ENCODE measurements around the gene AQP9. TPM values are rescaled to one million over a fixed set of nuclear protein-coding genes. Genes with fewer than 3 reads are reported as not detected.

AQP9 gene
- total RNA-seq, 4 donors from 2014 or later: 0.50 to 5.1 (median 3.0) TPM; not detected in 1

GRCh38 chr15:58125333-58125732, 12.8 kb upstream of the AQP9 start:
- H3K27me3 ChIP-seq: no peaks in the 10 kb centered on the region
- ATAC-seq: no peak
- H3K9me3 ChIP-seq: peaks cover 0 to 15% (median 0%) of the 10 kb centered on the region in 3 donors
- H3K27ac ChIP-seq: no peak overlapping the region
- H3K4me3 ChIP-seq: no peak overlapping the region
- TF ChIP-seq POLR2A (IDR thresholded peaks at IDR 0.05) (no peak), CTCF (IDR thresholded peaks at IDR 0.05) (no peak), EP300 (IDR thresholded peaks at IDR 0.05) (no peak), POLR2AphosphoS5 (IDR thresholded peaks at IDR 0.05) (no peak)
- no peaks in the 10 kb centered on the region for H3K36me3 ChIP-seq
- no peaks in the 10 kb centered on the region for H3K4me1 ChIP-seq

DNA sequence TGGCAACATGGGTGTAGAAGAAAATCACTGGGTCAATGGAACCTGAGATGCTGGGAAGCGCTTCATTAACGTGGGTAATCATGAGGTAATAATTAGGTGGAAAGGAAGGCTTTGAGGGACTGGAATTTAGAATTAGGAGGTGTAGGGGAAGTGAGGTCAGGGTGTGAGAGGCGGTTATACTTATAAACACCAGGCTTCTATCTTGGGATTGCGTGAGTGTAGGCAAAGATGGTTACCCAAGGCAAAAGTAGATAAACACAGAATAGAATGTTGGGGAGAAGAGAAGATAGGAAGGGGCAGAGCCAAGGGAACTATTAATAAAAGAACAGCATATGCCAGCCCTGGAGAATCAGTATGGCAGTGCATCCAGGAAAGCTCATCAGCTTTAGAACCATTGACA, 3.3 kb upstream of the AQP9 start:
- 78% methylated on average over 4 of the region's 4 CpGs; no CpG with 5 or more reads in 1 of the 2 donors for WGBS, 2 donors (ENCODE audit: low coverage in 1 of 2)
- no peaks in the 10 kb centered on the region for H3K27me3 ChIP-seq
- no peaks in the 10 kb centered on the region for H3K9me3 ChIP-seq
- peaks cover 0 to 2% (median 0%) of the 10 kb centered on the region in 3 donors for H3K4me1 ChIP-seq
- no peak for ATAC-seq
- TF ChIP-seq POLR2A (IDR thresholded peaks at IDR 0.05) (no peak), CTCF (IDR thresholded peaks at IDR 0.05) (no peak), EP300 (IDR thresholded peaks at IDR 0.05) (no peak), POLR2AphosphoS5 (IDR thresholded peaks at IDR 0.05) (no peak)
- H3K4me3 ChIP-seq: no peak overlapping the region
- no peaks in the 10 kb centered on the region for H3K36me3 ChIP-seq
- no peak overlapping the region for H3K27ac ChIP-seq

DNA sequence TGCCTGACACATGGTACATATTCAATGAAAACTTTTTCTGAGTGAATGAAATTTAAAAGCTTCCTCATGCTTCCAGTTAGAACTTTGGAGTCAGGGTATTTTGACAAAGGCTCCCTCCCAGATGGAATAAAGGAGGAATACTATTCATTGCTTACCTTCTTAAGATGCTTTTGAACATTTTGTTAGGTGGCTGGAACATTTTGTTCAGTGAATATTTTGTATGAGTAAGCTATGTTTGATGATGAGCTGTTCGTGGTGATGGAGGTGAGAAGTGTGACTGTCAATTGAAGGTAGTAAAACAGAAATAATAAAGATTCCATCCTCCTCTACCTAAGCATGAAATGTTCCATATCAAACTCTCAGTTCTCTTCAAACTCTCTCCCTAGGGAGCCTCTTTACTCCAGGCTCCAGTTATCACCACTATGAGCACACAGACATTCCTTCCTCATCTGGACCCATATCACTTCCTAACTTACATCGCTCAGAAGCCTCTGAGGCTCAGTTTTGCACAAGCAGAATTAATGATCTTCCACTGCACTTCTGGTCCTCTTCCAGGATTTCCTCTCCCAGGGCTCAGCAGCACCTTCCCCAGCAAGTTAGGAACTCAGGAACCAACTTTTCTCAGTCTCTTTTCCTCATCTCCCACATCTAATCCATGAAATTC, 2.5 kb upstream of the AQP9 start:
- no peak for TF ChIP-seq CTCF (IDR thresholded peaks at IDR 0.05)
- TF ChIP-seq POLR2A (IDR thresholded peaks at IDR 0.05): no peak
- TF ChIP-seq POLR2AphosphoS5 (IDR thresholded peaks at IDR 0.05): no peak
- TF ChIP-seq EP300 (IDR thresholded peaks at IDR 0.05): no peak
- no peak for ATAC-seq

GRCh38 chr15:58136731-58137130, 1.4 kb upstream of the AQP9 start:
- TF ChIP-seq POLR2A (IDR thresholded peaks at IDR 0.05) (no peak), EP300 (IDR thresholded peaks at IDR 0.05) (no peak), CTCF (IDR thresholded peaks at IDR 0.05) (no peak), POLR2AphosphoS5 (IDR thresholded peaks at IDR 0.05) (no peak)
- Histone ChIP-seq H3K27ac (no peak overlapping the region), H3K4me1 (peaks cover 0 to 2% (median 0%) of the 10 kb centered on the region in 3 donors), H3K9me3 (no peaks in the 10 kb centered on the region), H3K27me3 (no peaks in the 10 kb centered on the region), H3K4me3 (no peak overlapping the region), H3K36me3 (no peaks in the 10 kb centered on the region)
- no peak for ATAC-seq
- WGBS, 2 donors (ENCODE audit: low coverage in 1 of 2): 71 to 100% methylated on average over 1 of the region's 1 CpG

More for the DNA sequence above, 2.5 kb upstream of the AQP9 start:
- Histone ChIP-seq H3K4me3 (no peak overlapping the region), H3K4me1 (peaks cover 0 to 2% (median 0%) of the 10 kb centered on the region in 3 donors), H3K27me3 (no peaks in the 10 kb centered on the region), H3K27ac (no peak overlapping the region), H3K9me3 (no peaks in the 10 kb centered on the region), H3K36me3 (no peaks in the 10 kb centered on the region)
- 45 to 73% methylated on average over 2 of the region's 2 CpGs for WGBS, 2 donors (ENCODE audit: low coverage in 1 of 2)

GRCh38 chr15:58137686-58138085, 495 bp upstream of the AQP9 start:
- peaks cover 0 to 2% (median 0%) of the 10 kb centered on the region in 3 donors for H3K4me1 ChIP-seq
- WGBS, 2 donors (ENCODE audit: low coverage in 1 of 2): 83 to 100% methylated on average over 1 of the region's 1 CpG
- H3K27me3 ChIP-seq: no peaks in the 10 kb centered on the region
- no peaks in the 10 kb centered on the region for H3K9me3 ChIP-seq
- no peak overlapping the region for H3K27ac ChIP-seq
- no peaks in the 10 kb centered on the region for H3K36me3 ChIP-seq
- TF ChIP-seq POLR2A (IDR thresholded peaks at IDR 0.05): no peak
- TF ChIP-seq POLR2AphosphoS5 (IDR thresholded peaks at IDR 0.05): no peak
- TF ChIP-seq CTCF (IDR thresholded peaks at IDR 0.05): no peak
- no peak for TF ChIP-seq EP300 (IDR thresholded peaks at IDR 0.05)
- no peak for ATAC-seq
- H3K4me3 ChIP-seq: no peak overlapping the region

All from gastroesophageal sphincter (tissue), 4 donors.